ENCODE results near the gene CALR.
A peak's percentile ranks its signal among the peaks of the same experiment; 100 is the strongest.
"Not testable (repeated sequence)": the region's sequence is repeated elsewhere in the genome, so short reads cannot be mapped to it uniquely, and the experiment has no call there.

Gene CALR

DNA sequence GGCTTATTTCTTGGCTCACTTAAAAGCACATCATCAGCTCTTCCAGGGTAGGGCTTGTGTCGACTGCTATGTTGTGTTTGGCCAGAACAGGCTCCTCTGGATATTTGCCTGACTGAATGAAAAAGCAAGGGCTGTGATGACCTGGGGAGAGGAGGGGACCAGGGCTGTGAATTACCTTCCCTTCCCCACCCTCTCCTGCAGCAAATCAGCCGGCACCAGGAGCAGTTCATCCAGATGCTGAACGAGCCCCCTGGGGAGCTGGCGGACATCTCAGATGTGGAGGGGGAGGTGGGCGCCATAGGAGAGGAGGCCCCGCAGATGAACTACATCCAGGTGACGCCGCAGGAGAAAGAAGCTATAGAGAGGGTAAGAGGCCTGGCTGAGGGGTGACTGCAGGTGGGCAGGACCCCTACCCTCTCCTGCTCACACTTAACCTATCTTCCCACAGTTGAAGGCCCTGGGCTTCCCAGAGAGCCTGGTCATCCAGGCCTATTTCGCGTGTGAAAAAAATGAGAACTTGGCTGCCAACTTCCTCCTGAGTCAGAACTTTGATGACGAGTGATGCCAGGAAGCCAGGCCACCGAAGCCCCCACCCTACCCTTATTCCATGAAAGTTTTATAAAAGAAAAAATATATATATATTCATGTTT lies 14.2 kb downstream of the CALR start:
- no peak for DNase-seq (ENCODE audit: low spot score)
- no peak for FAIRE-seq

DNA sequence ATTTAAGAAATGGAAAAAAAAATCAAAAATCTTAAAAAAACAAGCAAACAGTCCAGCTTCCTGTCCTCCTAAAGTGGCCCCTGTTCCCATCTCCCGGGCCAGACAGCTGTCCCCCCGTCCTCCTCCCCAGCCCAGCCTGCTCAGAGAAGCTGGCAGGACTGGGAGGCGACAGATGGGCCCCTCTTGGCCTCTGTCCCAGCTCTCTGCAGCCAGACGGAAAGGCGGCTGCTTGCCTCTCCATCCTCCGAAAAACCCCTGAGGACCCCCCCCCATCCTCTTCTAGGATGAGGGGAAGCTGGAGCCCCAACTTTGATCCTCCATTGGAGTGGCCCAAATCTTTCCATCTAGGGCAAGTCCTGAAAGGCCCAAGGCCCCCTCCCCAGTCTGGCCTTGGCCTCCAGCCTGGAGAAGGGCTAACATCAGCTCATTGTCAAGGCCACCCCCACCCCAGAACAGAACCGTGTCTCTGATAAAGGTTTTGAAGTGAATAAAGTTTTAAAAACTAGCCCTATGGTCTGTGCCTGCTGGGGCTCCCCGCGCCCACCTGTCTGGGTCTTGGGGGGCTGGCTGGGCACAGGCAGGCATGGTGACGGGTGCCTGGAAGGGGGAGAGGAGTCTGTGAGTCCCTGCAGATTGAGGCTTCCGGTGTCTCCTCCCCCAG lies 14.9 kb downstream of the CALR start:
- DNase-seq (ENCODE audit: low spot score) (no peak), FAIRE-seq (no peak)

DNA sequence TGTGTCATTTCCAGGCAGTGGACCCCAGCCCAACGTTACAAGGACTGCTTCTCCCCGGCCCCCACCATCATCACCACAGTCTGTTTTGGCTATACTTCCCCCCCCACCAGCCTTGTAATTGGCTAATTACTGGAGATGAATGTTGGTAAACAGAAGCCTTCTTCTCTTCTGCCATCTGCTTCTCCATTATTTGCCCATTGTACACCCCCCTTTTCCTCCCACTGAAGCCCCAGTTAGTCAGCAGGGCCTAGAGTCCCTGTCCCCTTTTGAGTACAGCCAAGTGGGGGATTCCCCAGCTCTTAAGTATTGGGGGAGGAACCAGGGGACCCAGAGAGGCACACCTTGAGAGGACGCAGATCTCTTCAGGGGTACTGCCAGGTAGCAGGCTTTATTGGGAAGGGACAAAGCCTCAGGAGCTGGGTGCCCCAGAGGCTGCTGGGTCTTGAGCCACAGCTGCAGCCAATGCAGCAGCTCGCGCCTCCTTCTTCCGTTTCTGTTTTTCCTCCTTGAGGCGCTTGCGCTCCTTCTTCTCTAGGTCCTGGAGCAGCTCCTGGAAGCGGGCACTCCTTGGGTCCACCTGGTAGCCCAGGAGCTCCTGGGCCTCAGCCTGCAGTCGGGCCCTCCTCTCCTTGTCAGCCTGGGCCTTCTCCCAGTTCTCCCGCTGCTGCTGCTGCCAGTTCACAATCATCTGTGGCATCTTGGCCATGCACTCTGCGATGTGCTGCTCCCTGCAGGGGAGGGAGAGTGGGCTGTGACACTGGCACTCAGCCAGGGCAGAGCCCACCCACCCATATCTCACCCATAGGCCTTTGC lies 15.6 kb downstream of the CALR start:
- DNase-seq (ENCODE audit: low spot score) (no peak), FAIRE-seq (no peak)

DNA sequence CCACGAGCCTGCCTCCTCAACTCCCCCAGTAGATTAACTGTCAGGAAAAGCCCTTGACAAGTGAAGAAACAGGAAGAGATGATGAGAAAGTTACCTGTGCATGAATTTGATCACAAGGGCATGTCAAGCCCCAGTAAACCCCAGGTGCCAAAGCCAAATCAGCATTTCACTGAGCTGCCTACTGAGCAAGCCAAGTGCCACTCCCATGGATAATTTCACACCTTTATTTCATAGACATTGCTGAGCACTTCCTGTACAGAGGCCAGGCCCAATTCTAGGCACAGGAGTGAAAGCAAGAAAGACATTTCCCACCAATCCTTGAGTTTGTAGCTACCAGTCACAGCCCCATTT lies 16.2 kb downstream of the CALR start:
- FAIRE-seq (no peak), DNase-seq (ENCODE audit: low spot score) (no peak)

DNA sequence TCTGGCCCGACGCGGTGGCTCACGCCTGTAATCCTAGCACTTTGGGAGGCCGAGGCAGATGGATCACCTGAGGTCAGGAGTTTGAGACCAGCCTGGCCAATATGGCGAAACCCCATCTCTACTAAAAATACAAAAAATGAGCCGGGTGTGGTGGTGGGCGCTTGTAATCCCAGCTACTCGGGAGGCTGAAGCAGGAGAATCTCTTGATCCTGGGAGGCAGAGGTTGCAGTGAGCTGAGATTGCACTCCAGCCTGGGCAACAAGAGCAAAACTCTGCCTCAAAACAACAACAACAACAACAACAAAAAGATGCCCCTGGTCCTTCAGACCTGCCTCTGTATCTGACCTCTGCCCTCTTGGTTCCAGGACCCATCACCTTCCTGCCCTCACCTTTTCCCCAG lies 17.2 kb downstream of the CALR start:
- not testable (repeated sequence) for FAIRE-seq; DNase-seq (ENCODE audit: low spot score)

DNA sequence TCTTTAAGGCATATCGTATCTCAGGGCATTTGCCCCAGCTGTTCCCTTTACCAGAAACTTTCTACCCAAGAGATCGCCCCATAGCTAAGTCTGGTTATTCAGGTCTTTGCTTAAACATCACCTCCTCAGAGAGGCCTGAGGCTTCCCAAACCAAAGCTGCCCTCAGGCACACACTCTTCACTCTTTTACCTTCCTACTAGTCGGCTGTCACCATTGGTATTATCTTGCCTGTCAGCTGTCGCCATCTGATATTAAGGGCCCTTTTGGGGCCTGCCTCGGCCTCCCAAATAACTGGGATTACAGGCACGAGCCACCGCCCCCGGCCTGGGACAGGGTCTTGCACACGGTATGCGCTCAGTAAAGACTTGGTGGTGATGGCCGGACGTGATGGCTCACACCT lies 17.6 kb downstream of the CALR start:
- DNase-seq (ENCODE audit: low spot score) (no peak), FAIRE-seq (no peak)

DNA sequence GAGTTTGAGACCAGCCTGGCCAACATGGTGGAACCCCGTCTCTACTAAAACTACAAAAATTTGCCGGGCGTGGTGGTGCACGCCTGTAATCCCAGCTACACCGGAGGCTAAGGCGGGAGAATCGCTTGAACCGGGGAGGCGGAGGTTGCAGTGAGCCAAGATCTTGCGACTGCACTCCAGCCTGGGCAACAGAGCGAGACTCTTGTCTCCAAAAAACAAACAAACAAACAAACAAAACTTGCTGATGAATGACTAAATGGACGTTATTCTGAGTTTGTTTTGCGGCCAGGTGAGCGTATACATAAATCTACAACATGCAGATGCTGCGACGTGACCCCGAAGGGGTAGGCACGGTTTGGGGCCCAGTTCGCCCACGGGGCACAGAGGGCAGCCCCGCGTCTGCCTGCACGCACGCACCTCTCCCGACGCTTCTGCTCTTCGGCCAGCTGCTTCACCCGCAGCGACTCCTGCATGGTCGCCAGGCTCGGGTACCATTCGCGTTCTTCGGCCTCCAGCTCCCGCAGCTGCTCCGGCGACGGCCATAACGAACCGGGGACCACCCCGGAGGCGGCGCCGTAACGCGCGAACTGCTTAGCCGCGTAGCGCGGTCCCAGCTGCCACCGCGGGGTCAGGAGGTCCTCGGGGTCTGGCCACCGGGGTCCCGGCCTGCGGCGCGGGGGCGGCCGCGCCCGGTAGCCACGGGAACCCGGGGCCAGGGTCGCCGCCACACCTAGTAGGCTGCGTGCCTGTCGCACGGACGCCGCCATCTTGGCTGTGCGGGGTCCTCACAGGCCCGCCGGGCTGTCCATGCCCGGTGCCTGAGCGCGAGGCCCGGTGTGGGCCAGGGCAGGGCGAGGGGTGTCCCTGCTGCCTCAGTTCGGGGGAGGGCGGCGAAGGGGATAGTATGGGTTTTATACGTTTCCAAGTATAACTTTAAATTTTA lies 18.3 kb downstream of the CALR start, which contains the start of gene GADD45GIP1:
Gene GADD45GIP1, minus strand, starts transcription at position 778 of the 943 bp plus-strand sequence. Its CDS starts 11 bp downstream, at position 767.
- FAIRE-seq (no peak), DNase-seq (ENCODE audit: low spot score) (peak; percentile 80)

DNA sequence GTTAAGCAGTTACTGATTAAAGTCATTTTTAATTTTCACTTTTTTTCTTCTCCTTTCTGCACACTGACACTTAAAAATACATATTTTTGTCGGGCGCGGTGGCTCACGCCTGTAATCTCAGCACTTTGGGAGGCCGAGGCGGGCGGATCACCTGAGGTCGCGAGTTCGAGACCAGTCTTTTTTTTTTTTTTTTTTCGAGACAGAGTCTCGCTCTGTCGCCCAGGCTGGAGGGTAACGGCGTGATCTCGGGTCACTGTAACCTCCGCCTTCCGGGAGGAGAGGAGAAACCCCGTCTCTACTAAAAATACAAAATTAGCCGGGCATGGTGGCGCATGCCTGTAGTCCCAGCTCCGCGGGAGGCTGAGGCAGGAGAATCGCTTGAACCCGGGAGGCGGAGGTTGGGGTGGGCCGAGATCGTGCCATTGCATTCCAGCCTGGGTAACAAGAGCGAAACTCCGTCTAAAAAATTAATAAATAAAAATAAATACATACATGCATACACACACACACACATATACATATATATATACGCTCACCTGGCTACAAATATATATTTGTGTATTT lies 19.1 kb downstream of the CALR start:
- not testable (repeated sequence) for FAIRE-seq; DNase-seq (ENCODE audit: low spot score)

DNA sequence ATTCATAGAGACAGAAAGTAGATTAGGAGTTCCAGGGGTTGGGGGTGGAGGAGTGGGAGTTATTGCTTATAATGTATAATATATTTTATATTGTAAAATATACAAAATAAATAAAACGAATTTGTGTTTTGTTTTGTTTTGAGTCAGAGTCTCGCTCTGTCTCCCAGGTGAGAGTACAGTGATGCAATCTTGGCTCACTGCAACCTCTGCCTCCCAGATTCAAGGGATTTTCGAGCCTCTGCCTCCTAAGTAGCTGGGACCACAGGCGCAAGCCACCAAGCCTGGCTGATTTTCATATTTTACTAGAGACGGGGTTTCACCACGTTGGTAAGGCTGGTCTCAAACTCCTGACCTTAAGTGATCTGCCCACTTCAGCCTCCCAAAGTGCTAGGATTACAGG lies 21.1 kb downstream of the CALR start:
- no peak for FAIRE-seq
- no peak for DNase-seq (ENCODE audit: low spot score)

DNA sequence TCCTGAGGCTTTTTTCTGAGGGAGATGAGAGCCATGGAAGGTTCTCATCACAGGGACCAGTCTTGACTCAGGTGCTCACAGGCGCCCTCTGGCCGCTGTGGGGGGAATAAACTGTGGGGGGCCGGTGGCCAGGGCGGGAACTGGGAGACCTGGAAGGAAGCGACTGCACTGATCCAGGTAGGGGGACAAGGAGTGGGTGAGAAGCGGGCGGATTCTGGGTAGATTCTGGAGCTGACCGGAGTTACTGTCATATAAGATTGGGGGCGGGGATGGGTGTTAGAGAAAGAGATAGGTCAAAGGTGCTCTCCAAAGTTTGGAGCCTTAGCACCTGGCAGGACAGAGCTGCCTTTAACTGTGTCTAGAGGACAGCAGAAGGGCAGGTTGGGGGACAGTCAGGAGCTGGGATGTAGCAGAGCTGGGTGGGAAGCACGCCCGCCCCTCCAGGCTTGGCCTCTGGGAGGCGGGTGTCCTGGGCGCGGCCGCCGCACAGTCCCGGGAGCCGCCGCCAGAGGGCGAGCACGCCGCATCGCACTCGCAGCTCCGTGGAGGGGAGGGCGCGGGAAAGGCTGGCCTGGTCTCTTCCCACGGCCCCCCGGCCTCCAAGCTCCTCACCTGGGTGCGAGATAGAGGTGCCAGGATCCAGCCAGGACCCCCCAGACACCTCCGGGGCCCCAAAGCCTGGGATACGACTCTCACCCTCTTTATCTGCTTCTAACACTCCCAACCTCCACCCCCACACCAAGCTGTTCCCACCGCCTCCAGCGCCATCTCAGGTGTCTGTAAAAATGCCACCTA lies 26.8 kb downstream of the CALR start:
- DNase-seq (ENCODE audit: low spot score) (peak; percentile 80), FAIRE-seq (no peak)

DNA sequence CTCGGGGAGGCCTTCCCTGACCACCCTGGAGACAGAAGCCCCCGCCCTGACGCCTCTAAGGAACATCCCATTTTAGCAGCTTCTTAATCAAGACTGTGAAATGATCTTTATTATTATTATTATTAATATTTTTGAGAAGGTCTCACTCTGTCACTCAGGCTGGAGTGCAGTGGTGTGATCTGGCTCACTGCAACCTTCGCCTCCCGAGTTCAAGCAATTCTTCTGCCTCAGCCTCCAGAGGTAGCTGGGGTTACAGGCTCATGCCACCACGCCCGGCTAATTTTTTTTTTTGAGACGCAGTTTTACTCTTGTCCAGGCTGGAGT lies 27.4 kb downstream of the CALR start:
- DNase-seq (ENCODE audit: low spot score) (no peak), FAIRE-seq (no peak)

DNA sequence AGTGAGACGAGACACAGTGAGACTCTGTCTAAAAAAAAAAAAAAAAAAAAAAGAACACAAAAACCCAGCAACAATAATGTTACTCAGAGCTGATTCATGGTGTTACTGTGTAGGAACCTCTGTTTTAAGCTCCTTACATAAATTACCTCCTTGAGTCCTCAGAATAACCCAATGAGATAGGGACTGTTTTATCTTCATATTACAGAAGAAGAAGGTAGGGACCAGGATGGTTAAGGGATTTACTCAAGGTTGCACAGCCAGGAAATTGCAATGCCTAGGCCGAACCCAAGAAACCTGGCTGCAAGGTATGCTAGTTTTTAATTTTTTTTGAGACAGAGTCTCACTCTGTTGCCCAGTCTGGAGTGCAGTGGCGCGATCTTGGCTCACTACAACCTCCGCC lies 29.5 kb downstream of the CALR start:
- DNase-seq (ENCODE audit: low spot score) (no peak), FAIRE-seq (no peak)

DNA sequence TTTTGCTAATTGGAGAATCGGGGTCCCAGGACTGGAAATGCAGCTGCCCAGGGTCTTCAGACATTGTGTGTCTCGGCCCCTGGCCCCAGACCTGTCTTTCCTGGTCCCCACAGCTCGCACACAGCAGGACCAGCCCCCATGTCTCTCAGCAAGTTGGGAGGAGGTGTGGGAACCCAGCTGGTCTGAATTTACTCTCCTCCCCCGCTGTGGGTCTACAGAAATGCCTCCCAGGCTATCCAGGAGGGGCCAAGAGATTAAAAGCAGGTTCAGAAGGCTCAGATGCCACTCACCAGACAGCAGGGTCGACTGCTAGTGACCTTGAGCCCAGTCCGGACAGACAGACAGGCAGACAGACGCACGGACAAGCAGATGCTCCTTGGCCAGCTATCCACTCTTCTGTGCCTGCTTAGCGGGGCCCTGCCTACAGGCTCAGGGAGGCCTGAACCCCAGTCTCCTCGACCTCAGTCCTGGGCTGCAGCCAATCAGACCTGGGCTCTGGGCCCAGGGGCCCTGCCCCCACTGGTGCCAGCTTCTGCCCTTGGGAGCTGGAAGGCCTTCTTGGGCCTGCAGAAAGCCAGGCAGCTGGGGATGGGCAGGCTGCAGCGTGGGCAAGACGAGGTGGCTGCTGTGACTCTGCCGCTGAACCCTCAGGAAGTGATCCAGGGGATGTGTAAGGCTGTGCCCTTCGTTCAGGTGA lies 31.0 kb downstream of the CALR start, which contains the start of gene DAND5:
Gene DAND5, plus strand, starts transcription at position 285 of the 697 bp plus-strand sequence. Its CDS starts 85 bp downstream, at position 370.
- DNase-seq (ENCODE audit: low spot score) (no peak), FAIRE-seq (no peak)

DNA sequence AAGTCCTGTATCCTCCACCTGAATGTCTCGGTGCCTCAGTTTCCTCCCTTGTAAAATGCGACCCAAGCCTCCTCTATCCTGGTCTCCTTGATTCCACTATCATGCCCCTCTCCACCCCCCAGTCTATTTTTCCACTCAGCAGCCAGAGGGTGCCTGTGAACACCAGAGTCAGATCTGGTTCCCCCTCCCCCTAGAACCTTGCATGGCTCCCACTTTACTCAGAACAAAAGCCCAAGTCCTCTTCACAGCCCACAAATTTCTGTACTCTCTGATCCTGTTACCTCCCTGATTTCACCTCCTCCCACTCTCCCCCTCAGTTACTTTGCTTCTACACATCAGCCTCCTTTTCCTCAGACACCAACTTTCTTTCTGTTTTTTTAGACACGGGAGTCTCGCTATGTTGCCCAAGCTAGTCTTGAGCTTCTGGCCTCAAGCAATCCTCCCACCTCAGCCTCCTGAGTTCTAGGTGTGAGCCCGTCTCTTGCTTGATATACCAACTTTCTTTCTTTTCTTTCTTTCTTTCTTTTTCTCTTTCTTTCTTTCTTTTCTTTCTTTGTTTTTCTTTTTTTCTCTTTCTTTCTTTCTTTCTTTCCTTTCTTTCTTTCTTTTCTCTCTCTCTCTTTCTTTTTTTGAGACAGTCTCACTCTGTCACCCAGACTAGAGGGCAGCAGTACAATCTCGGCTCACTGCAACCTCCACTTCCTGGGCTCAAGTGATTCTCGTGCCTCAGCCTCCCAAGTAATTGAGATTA lies 31.8 kb downstream of the CALR start:
- no peak for DNase-seq (ENCODE audit: low spot score)
- no peak for FAIRE-seq

DNA sequence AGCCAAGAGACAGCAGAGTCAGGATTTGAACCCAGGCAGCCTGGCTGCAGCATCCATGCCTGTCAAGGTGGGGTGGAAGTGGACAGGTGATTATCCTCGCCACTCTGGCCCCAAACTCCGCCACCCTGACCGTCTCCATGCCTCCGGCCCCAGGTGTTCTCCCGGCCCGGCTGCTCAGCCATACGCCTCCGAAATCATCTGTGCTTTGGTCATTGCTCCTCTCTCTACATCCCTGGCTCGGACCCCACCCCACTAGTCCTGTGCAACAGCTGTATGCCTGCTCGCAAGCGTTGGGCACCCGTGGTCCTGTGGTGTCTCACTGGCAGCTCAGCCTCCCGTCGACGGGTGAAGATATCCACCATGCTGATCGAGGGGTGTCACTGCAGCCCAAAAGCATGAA lies 34.8 kb downstream of the CALR start:
- no peak for DNase-seq (ENCODE audit: low spot score)
- no peak for FAIRE-seq

DNA sequence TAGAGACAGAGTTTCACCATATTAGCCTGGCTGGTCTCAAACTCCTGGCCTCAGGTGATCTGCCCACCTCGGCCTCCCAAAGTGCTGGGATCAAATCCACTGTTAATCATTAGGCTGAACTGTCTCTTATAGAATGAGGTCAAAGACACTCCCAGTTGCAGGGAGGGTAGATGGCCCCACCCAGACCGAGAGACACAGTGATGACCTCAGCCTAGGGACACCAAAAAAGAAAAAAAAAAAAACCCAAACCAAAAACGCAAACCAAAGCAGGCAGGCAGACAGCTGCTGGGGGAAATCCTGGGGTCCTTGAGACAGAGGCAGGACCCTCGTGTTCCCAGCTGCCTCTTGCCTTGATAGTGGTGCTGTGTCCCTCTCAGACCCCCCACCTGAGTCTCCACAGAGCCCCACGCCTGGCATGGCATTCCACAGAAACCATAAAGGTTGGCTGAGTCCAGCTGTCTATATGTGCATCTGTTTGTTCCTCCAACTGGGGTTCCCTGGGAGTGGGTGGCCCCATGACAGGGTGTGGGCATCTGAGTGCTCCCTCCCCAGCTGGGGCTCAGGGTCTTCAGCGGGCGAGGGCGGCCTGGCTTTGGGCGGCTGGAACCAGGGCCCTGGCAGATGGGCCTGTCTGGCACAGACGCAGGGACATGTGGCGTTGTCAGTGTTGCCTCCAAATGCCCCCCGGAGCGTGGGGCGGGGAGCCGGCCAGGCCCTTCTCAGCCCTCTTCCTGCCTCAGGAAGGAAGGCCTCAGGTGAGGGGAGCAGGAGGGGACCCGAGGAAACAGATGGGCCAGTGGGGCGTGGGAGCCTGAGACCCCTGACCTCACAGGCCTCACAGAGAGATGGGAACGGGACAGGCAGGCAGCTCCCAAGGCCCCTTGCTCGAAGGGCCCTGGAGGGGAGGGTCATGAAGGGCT lies 36.2 kb downstream of the CALR start:
- DNase-seq (ENCODE audit: low spot score) (no peak), FAIRE-seq (no peak)

DNA sequence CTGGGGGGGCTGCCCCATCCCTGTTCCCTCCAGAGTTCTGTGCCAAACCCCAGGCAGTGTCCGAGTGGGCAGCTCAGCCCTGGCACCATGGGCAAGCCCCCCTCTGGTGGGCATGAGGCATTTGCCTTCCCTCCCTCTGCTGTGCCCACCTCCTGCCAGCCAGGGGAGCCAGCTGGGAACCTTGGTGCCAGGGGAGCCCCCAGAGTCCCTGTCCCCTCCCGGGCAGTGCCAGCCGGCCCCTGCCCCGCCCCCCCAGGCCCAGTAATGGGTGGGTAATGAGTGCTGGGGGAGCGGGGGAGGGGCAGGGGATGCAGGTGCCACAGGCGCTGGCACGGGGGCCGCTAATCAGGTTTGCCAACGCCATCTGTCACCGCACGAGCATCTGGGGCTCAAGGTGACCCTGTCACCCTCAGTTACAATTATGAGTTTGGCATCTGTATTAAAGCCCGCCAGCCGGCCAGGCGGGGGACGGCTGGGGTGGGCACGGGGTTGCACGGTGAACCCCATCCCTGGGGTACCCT lies 36.9 kb downstream of the CALR start:
- FAIRE-seq (no peak), DNase-seq (ENCODE audit: low spot score) (no peak)

Data from urothelium cell line (cell line).